Superior temporal gyrus (tissue), 1 donor: ENCODE data around the gene ETFDH.
"Not testable (repeated sequence)": the region's sequence is repeated elsewhere in the genome, so short reads cannot be mapped to it uniquely, and the experiment has no call there.

Experiments used
- DNase-seq: peaks from one replicate; pipeline ENCODE4 v3.0.0-alpha.2; 2016; ENCODE audit errors: extremely low spot score

The ETFDH gene

DNA sequence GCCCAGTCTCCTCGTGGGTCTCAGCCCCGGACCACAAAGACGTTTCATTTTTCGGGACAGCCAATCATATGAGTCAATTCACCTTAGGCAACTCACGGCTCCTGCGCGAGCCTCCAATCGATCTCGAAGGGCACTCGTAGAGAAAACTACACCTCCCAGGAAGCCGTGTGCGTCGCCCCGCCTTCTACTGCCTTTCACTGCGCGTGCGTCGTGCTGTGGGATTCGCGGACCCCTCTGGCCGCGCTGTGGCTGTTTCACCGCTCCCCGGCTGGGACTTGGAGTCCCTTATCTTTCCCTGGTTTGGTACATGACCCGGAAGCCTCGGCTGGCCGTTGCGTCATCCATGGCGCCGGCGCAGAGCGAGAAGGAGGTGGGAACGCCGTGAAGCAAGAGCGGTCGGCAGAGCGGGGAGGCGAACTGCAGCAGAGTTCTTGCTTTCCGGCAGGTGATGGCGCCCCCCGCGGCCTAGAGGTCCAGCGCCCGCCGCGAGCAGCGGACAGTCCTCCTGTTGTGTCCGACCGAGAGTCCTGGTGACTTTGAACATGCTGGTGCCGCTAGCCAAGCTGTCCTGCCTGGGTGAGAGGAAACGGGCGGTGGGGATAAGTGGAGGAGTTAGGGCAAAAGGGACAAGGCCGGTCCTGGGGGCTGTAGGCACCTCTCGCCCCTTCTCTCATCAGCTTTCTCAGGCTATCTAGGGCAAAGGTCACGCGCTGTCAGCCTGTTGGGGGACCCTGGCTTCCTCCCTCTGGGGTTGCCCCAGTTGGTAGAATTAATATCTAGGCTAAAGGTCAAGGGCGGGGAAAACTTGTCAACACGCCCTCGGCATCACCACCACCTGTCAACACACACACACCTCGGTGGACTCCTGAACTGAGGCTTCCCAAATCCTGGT, at the start of gene ETFDH:
ETFDH (plus strand) TSS at position 382 of the 892 bp plus-strand sequence; CDS start at position 543, 161 bp downstream.
- DNase-seq: peak; percentile 99

- peak; percentile 83 for DNase-seq
Observed at GRCh38 chr4:158624889-158625478, 47.1 kb upstream of the ETFDH start.

DNA sequence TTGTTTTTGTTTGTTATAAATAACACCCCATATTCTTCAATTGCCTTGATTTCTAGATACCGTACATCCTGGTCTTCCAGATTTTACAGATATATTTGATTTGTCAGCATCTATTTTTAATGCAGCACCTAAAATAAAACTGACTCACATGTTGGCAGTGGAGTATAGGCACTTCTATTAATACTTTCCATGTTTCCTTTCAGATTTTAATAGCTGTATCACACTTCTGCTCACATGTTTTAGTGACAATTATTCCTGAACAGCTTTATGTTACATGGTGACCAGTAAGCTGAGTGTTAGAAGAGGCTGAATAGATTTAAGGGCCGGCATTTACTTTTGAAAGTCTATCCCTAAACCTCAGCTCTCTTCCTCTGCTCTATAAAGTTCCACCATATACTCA, 46.6 kb upstream of the ETFDH start:
- DNase-seq: peak; percentile 61

- no peak for DNase-seq
Observed at GRCh38 chr4:158630893-158631292, 41.2 kb upstream of the ETFDH start.

DNA sequence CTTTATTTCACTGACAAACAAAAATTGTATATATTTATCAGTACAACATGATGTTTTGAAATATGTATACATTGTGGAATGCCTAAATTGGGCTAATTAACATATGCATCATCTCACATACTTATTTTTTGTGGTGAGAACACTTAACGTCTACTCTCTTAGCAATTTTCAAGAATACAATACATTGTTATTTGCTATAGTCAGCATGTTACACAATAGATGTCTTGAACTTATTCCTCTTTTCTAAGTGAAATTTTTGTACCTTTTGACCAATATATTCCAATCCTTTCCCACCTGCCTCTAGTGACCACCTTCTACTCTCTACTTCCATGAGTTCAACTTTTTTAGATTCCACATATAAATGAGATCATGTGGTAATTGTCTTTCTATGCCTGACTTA, 35.5 kb upstream of the ETFDH start:
- no peak for DNase-seq

GRCh38 chr4:158644356-158644755, 27.7 kb upstream of the ETFDH start:
- DNase-seq: no peak

GRCh38 chr4:158644760-158645159, 27.3 kb upstream of the ETFDH start:
- no peak for DNase-seq

- no peak for DNase-seq
Observed at GRCh38 chr4:158649111-158649680, 22.9 kb upstream of the ETFDH start.

GRCh38 chr4:158652920-158653319, 19.2 kb upstream of the ETFDH start:
- peak; percentile 14 for DNase-seq

GRCh38 chr4:158656439-158656838, 15.7 kb upstream of the ETFDH start:
- peak; percentile 3 for DNase-seq

GRCh38 chr4:158657291-158657690, 14.8 kb upstream of the ETFDH start:
- no peak for DNase-seq

DNA sequence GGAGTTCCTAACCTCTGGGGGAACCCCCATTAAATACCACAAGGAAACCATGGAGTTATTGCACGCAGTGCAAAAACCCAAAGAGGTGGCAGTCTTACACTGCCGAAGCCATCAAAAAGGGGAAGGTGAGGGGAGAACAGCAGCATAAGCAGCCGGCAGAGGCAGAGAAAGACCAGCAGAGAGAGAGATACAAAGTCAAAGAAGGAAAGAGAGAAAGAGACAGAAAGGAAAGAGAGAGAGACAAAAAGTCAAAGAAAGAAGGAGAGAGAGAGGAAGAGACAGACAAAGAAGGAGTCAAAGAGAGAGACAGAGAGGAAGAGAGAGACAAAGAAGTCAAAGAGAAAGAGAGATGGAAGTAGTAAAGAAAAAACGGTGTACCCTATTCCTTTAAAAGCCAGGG, 8.8 kb upstream of the ETFDH start:
- not testable (repeated sequence) for DNase-seq

- not testable (repeated sequence) for DNase-seq
Observed at GRCh38 chr4:158663707-158664625, 8.1 kb upstream of the ETFDH start.

DNA sequence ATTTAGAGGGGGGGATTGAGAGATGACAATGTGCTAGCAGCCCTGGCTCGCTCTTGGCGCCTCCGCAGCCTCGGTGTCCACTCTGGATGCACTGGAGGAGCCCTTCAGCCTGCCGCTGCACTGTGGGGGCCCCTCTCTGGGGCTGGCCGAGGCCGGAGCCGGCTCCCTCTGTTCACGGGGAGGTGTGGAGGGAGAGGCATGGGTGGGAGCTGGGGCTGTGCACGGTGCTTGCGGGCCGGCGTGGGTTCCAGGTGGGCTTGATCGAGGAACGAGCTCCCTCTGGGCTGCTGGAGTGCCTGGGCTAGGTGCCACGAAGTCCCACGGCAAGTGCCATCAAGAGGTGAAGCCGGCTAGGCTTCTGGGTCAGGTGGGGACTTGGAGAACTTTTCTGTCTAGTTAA, 7.3 kb upstream of the ETFDH start:
- no peak for DNase-seq

DNA sequence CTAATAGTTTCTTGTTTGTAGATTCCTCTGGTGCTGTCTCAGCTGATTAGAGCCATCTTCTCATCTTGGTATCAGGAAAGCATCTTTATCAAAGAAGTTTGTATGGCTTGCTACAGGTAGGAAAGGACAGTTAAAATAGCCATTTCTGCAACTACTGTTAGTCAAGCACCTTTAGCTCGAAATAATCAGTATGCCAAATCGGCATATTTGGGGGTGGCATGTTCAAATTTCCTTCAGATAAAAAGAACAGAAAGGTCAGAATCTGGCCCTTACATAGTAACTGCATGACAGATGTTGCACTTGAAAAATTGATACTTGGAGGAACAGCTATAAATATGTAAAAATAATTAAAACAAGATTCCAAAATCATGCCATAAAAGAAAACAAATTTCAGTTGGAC, 5.2 kb upstream of the ETFDH start:
- no peak for DNase-seq

DNA sequence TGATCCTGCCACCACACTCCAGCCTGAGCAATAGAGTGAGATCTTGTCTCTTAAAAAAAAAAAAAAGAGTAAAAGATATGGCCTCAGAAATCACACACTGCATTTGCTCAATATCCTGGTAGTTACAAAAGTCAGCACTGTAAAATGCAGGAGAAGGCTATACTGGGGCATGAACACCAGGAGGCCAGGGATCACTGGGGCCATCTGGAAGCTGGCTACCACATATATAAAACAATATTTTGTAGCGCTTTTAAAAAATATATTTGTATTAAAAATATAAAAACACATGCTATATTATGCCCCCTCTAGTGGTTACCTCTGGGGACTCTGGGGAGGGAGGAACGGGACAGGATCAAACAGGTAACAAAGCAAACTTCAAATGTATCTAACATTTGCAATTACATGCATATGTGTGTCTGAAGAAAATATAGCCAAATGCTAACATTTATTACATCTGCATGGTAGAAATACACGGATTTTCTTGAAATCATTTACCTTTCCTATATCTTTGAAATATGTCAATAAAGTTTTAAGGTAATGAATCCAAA, 4.4 kb upstream of the ETFDH start:
- no peak for DNase-seq

DNA sequence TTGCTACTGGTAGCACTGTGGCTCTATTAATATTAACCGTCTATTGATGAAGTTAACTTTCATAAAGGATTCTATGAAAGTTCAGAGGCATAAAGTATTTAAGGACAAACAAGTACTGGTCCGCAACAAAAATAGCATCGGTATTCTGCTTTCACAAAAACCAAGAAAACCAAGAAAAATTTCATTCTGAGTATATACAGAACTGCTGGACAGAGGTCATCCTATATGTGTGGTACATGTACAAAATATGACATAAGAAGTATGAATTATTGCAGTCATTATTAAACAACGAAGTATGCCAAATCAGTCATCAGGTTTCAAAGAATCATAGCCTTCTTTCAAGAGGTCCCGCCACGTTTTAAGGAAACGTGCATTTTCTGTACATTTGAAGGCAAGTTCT, 2.8 kb upstream of the ETFDH start:
- DNase-seq: peak; percentile 9

GRCh38 chr4:158670975-158671664, 976 bp upstream of the ETFDH start:
- DNase-seq: peak; percentile 77

DNA sequence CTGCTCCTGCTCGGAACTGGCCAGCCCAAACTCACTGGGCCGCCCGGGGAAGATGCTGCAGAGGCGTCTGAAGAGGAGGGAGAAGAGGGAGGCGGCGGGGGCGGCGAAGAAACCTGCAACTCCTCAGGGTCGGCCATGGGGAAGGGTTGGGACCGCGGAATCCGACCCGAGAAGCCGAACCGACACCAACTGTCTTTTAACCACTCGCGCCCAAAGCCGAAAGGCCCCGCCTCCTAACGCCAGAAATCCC, 506 bp upstream of the ETFDH start, which contains the start of gene C4orf46:
C4orf46 (minus strand) TSS at position 223 of the 250 bp plus-strand sequence; CDS start at position 137, 86 bp downstream.
- no peak for DNase-seq

DNA sequence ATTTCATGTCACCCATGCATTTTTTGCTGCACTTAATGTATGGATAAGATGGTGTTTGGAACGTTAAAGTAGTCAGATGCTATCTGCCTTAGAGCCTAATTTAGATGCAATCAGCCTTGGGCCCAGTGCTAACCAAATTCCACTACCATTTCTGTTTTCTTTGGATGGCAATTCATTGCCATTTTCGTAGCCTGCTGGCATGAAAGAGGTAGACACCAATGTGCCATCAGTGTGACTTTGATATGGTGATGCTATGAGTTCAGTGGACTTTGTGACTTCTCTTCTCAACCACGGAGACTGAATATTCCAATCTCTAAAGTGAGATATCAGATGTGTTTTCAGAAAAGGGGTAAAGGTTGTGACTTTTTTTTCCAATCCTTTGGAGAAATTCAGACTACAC, 1.5 kb downstream of the ETFDH start:
- no peak for DNase-seq

GRCh38 chr4:158676076-158676475, 4.0 kb downstream of the ETFDH start:
- DNase-seq: no peak
